ENCODE results near the gene AMMECR1. TPM values are rescaled to one million over a fixed set of nuclear protein-coding genes. Genes with fewer than 3 reads are reported as not detected.

AMMECR1 gene
- total and polyA plus RNA-seq, 10 donors: 1.7 to 15.6 (median 9.6) TPM

GRCh38 chrX:110265661-110266060, 52.2 kb downstream of the AMMECR1 start:
- Histone ChIP-seq H3K4me3 (no peak overlapping the region), H3K36me3 (no peaks in the 10 kb centered on the region), H3K27me3 (replicated peaks in 1 of 7) (no peaks in the 10 kb centered on the region), H3K4me1 (peaks cover 0 to 21% (median 0%) of the 10 kb centered on the region in 6 donors), H3K27ac (no peak overlapping the region), H3K9me3 (no peaks in the 10 kb centered on the region)
- no peak for TF ChIP-seq POLR2A (IDR thresholded peaks at IDR 0.05)
- TF ChIP-seq, protein P1, sequence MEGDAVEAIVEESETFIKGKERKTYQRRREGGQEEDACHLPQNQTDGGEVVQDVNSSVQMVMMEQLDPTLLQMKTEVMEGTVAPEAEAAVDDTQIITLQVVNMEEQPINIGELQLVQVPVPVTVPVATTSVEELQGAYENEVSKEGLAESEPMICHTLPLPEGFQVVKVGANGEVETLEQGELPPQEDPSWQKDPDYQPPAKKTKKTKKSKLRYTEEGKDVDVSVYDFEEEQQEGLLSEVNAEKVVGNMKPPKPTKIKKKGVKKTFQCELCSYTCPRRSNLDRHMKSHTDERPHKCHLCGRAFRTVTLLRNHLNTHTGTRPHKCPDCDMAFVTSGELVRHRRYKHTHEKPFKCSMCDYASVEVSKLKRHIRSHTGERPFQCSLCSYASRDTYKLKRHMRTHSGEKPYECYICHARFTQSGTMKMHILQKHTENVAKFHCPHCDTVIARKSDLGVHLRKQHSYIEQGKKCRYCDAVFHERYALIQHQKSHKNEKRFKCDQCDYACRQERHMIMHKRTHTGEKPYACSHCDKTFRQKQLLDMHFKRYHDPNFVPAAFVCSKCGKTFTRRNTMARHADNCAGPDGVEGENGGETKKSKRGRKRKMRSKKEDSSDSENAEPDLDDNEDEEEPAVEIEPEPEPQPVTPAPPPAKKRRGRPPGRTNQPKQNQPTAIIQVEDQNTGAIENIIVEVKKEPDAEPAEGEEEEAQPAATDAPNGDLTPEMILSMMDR (IDR thresholded peaks at IDR 0.05 in 8 of 11, conservative IDR thresholded peaks at IDR 0.05 in 3 of 11): no peak
- TF ChIP-seq POLR2AphosphoS5 (IDR thresholded peaks at IDR 0.05): no peak
- intact Hi-C loops (cut with DNase I; ENCODE audit: low total_unique reads): no loop called here
- no peak for DNase-seq

DNA sequence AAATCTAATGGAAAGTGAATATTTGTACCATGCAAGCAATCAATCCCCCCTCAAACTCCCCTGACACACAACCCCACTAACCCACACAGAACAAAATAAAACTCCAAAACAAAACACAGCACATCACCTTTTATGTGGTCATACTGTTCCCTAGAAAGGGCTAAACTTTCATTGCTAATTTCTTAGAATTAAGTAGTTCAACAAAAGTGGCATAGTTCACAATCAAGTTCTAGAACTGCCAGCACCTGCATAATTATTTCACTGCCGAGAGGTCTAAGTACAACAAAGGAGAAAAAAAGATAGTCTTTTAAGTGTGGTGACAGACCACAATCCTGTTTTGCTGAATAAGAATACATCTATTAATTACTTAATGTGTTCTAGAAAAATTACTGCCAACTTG, 58.8 kb downstream of the AMMECR1 start:
- 77 to 89% (median 79%) methylated on average over 1 of the region's 1 CpG for WGBS, 5 donors
- H3K4me1 ChIP-seq: no peaks in the 10 kb centered on the region
- no peaks in the 10 kb centered on the region for H3K36me3 ChIP-seq
- no peak overlapping the region for H3K4me3 ChIP-seq
- no peak for DNase-seq
- TF ChIP-seq, protein P1 (IDR thresholded peaks at IDR 0.05 in 8 of 11, conservative IDR thresholded peaks at IDR 0.05 in 3 of 11): no peak
- TF ChIP-seq POLR2A (IDR thresholded peaks at IDR 0.05) (no peak), POLR2AphosphoS5 (IDR thresholded peaks at IDR 0.05) (no peak)
- intact Hi-C loops (cut with DNase I; ENCODE audit: low total_unique reads): no loop called here
- H3K27ac ChIP-seq: no peak overlapping the region
- no peaks in the 10 kb centered on the region for H3K27me3 ChIP-seq (replicated peaks in 1 of 7)
- no peaks in the 10 kb centered on the region for H3K9me3 ChIP-seq

DNA sequence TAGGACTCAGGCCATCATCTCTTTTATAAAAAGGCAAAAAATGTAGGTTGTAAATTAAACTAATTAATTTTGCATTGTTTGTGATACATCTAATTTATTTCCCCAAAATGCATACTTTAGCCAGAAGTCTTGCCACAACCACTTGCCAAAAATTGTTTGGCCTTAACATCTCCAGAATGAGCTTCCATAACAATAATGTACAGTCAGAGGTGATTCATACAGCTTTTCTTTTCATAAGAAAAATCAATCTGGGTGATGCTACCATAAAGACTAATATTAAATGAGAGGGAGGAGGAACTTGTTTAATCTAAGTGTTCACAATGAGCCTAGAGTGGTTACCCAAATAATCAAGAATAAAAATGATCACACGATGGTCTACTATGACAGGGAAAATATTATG, 59.3 kb downstream of the AMMECR1 start:
- TF ChIP-seq POLR2A (IDR thresholded peaks at IDR 0.05) (no peak), POLR2AphosphoS5 (IDR thresholded peaks at IDR 0.05) (no peak)
- TF ChIP-seq, protein P1 (IDR thresholded peaks at IDR 0.05 in 8 of 11, conservative IDR thresholded peaks at IDR 0.05 in 3 of 11): no peak
- no peak overlapping the region for H3K27ac ChIP-seq
- H3K36me3 ChIP-seq: no peaks in the 10 kb centered on the region
- H3K9me3 ChIP-seq: no peaks in the 10 kb centered on the region
- no peaks in the 10 kb centered on the region for H3K4me1 ChIP-seq
- WGBS, 5 donors: 62 to 94% (median 89%) methylated on average over 1 of the region's 1 CpG
- intact Hi-C loops (cut with DNase I; ENCODE audit: low total_unique reads): no loop called here
- no peak overlapping the region for H3K4me3 ChIP-seq
- no peak for DNase-seq
- H3K27me3 ChIP-seq (replicated peaks in 1 of 7): no peaks in the 10 kb centered on the region

GRCh38 chrX:110257889-110258288, 60.0 kb downstream of the AMMECR1 start:
- Histone ChIP-seq H3K27me3 (replicated peaks in 1 of 7) (no peaks in the 10 kb centered on the region), H3K9me3 (no peaks in the 10 kb centered on the region), H3K36me3 (no peaks in the 10 kb centered on the region), H3K4me3 (no peak overlapping the region), H3K4me1 (no peaks in the 10 kb centered on the region), H3K27ac (no peak overlapping the region)
- WGBS, 5 donors: 50 to 97% (median 92%) methylated on average over 1 of the region's 1 CpG
- no peak for DNase-seq
- intact Hi-C loops (cut with DNase I; ENCODE audit: low total_unique reads): no loop called here
- no peak for TF ChIP-seq POLR2A (IDR thresholded peaks at IDR 0.05)
- no peak for TF ChIP-seq POLR2AphosphoS5 (IDR thresholded peaks at IDR 0.05)
- TF ChIP-seq, protein P1 (IDR thresholded peaks at IDR 0.05 in 8 of 11, conservative IDR thresholded peaks at IDR 0.05 in 3 of 11): no peak
